T47D (cell line): ENCODE data around the gene MAGIX.
"Not testable (repeated sequence)": the region's sequence is repeated elsewhere in the genome, so short reads cannot be mapped to it uniquely, and the experiment has no call there.

Experiments used
- DNase-seq, 2 experiments: peaks; one replicate each; pipeline versions ENCODE4 v3.0.0 to v3.0.0-alpha.2; 2011 to 2012; ENCODE audit warnings: low read depth in 1 of 2, low spot score in 1 of 2
- JUND ChIP-seq: IDR thresholded peaks from 2 replicates; pipeline ENCODE4 v1.6.1; 2012; ENCODE audit warnings: low read depth
- in situ Hi-C: cut with HindIII; loops from 2 replicates; pipeline ENCODE4 v1.10.0; 2016; ENCODE audit warnings: low sequenced_read_pairs, low pct_unique_long_range_greater_than_20kb

MAGIX gene

GRCh38 chrX:49147282-49147681, 15.3 kb upstream of the MAGIX start:
- no peak for TF ChIP-seq JUND
- no peak for DNase-seq
- in situ Hi-C loops = no loop called here

- no peak for DNase-seq
- in situ Hi-C loops = no loop called here
Measured at GRCh38 chrX:49147936-49148335, 14.6 kb upstream of the MAGIX start.

GRCh38 chrX:49148390-49149100, 14.0 kb upstream of the MAGIX start:
- in situ Hi-C loops, DNase-seq: not testable (repeated sequence)

More at GRCh38 chrX:49147936-49148335, 14.6 kb upstream of the MAGIX start:
- TF ChIP-seq JUND = no peak

- in situ Hi-C loops, DNase-seq: not testable (repeated sequence)
Measured at GRCh38 chrX:49149291-49149690, 13.3 kb upstream of the MAGIX start.

GRCh38 chrX:49153467-49153866, 9.1 kb upstream of the MAGIX start:
- in situ Hi-C loops = no loop called here

GRCh38 chrX:49155243-49155899, 7.2 kb upstream of the MAGIX start:
- in situ Hi-C loops = no loop called here
- DNase-seq = peak; percentile 51 to 90
- TF ChIP-seq JUND = no peak

More at GRCh38 chrX:49153467-49153866, 9.1 kb upstream of the MAGIX start:
- DNase-seq = no peak
- no peak for TF ChIP-seq JUND

- TF ChIP-seq JUND = no peak
- in situ Hi-C loops = no loop called here
- peak; percentile 66 to 93 for DNase-seq
Measured at GRCh38 chrX:49155900-49156837, 6.4 kb upstream of the MAGIX start.

- no peak for DNase-seq
- no peak for TF ChIP-seq JUND
- in situ Hi-C loops = no loop called here
Measured at GRCh38 chrX:49157194-49157593, 5.4 kb upstream of the MAGIX start.

GRCh38 chrX:49160908-49161307, 1.6 kb upstream of the MAGIX start:
- in situ Hi-C loops = no loop called here
- no peak for DNase-seq
- TF ChIP-seq JUND = no peak

- TF ChIP-seq JUND = no peak
- no peak for DNase-seq
- in situ Hi-C loops = no loop called here
Measured at GRCh38 chrX:49161632-49162031, 926 bp upstream of the MAGIX start.

GRCh38 chrX:49163555-49164419, 1.2 kb downstream of the MAGIX start:
- in situ Hi-C loops = no loop called here
- DNase-seq = peak; percentile 77 to 94
- no peak for TF ChIP-seq JUND
